HFFc6 (cell line): Measurements from ENCODE around the gene RNU6-1. TPM values are rescaled to one million over a fixed set of nuclear protein-coding genes. Genes with fewer than 3 reads are reported as not detected.

ENCODE experiments used
- DNase-seq: peaks from one replicate; pipeline ENCODE4 v3.0.0-alpha.2; 2018
- H3K27ac Mint-ChIP-seq: 2 replicates; pipeline ENCODE4 v1.8.0; 2020; ENCODE audit warnings: mild to moderate bottlenecking, mixed read lengths
- H3K27me3 Mint-ChIP-seq: 2 replicates; pipeline ENCODE4 v1.8.0; 2021; ENCODE audit warnings: mild to moderate bottlenecking, moderate library complexity, mixed read lengths; ENCODE audit not compliant: insufficient read depth
- H3K36me3 Mint-ChIP-seq: 2 replicates; pipeline ENCODE4 v1.8.0; 2021; ENCODE audit warnings: low read depth, mixed read lengths
- H3K4me1 Mint-ChIP-seq: 2 replicates; pipeline ENCODE4 v1.8.0; 2020; ENCODE audit warnings: low read depth, mixed read lengths
- H3K4me3 Mint-ChIP-seq: 2 replicates; pipeline ENCODE4 v1.8.0; 2020; ENCODE audit warnings: mild to moderate bottlenecking, moderate library complexity, mixed read lengths
- H3K9me3 Mint-ChIP-seq: 2 replicates; pipeline ENCODE4 v1.8.0; 2020; ENCODE audit warnings: mild to moderate bottlenecking, mixed read lengths
- CTCF ChIP-seq: fragments of 200-600 bp; sonication (generic); IDR thresholded peaks from 2 replicates; pipeline ENCODE4 v1.5.0; 2021; ENCODE audit warnings: antibody characterized with exemption, mild to moderate bottlenecking
- total RNA-seq, 6 experiments: library from RNA; stranded (reverse); fragmentation: NEBNext Ultra II Directional; extraction: Animal tissue kit (Norgen Biotek cat#: 25700); gene quantifications; 2 replicates in 1 of 6; 3 replicates in 5 of 6; pipeline ENCODE4 v1.2.3, GENCODE V29; 2021

The RNU6-1 gene
- total RNA-seq, 6 experiments from 2014 or later, result not detected

- no peak for TF ChIP-seq CTCF
- Mint-ChIP-seq H3K27me3 (peaks cover 2% of the 10 kb centered on the region; the same call in 1 of the 2 replicates), H3K27ac (no peak overlapping the region), H3K36me3 (no peaks in the 10 kb centered on the region), H3K9me3 (no peaks in the 10 kb centered on the region), H3K4me3 (no peak overlapping the region), H3K4me1 (no peaks in the 10 kb centered on the region)
- no peak for DNase-seq
Observed at GRCh38 chr15:67857220-67857619, 17.4 kb upstream of the RNU6-1 start.

- DNase-seq, result no peak
- Mint-ChIP-seq H3K4me1 (peaks cover 8% of the 10 kb centered on the region), H3K36me3 (no peaks in the 10 kb centered on the region), H3K27me3 (peaks cover 2% of the 10 kb centered on the region; the same call in 1 of the 2 replicates), H3K27ac (no peak overlapping the region), H3K9me3 (no peaks in the 10 kb centered on the region), H3K4me3 (no peak overlapping the region)
- TF ChIP-seq CTCF, result no peak
Observed at GRCh38 chr15:67855842-67856241, 16.0 kb upstream of the RNU6-1 start.

GRCh38 chr15:67854358-67854757, 14.5 kb upstream of the RNU6-1 start:
- Mint-ChIP-seq H3K27me3 (peaks cover 6% of the 10 kb centered on the region; the same call in 1 of the 2 replicates), H3K9me3 (no peaks in the 10 kb centered on the region), H3K27ac (no peak overlapping the region), H3K4me1 (peaks cover 12% of the 10 kb centered on the region), H3K36me3 (no peaks in the 10 kb centered on the region), H3K4me3 (no peak overlapping the region)
- TF ChIP-seq CTCF, result no peak
- DNase-seq, result no peak

GRCh38 chr15:67853454-67853853, 13.6 kb upstream of the RNU6-1 start:
- Mint-ChIP-seq H3K27me3 (peaks cover 6% of the 10 kb centered on the region; the same call in 1 of the 2 replicates), H3K27ac (no peak overlapping the region), H3K9me3 (no peaks in the 10 kb centered on the region), H3K36me3 (no peaks in the 10 kb centered on the region), H3K4me1 (peaks cover 12% of the 10 kb centered on the region), H3K4me3 (no peak overlapping the region)
- no peak for TF ChIP-seq CTCF
- no peak for DNase-seq

GRCh38 chr15:67852418-67852817, 12.6 kb upstream of the RNU6-1 start:
- Mint-ChIP-seq H3K4me1 (peaks cover 12% of the 10 kb centered on the region), H3K27me3 (peaks cover 9% of the 10 kb centered on the region; the same call in 1 of the 2 replicates), H3K36me3 (no peaks in the 10 kb centered on the region), H3K4me3 (no peak overlapping the region), H3K27ac (no peak overlapping the region), H3K9me3 (no peaks in the 10 kb centered on the region)
- DNase-seq, result no peak
- no peak for TF ChIP-seq CTCF
